ENCODE data around the gene DHX34.

The DHX34 gene

GRCh38 chr19:47315125-47315821, 33.8 kb upstream of the DHX34 start:
- peaks cover 3% of the 10 kb centered on the region for H3K36me3 ChIP-seq (ENCODE audit: control insufficient read depth, insufficient read depth, low read length)
- H3K27me3 ChIP-seq (ENCODE audit: control insufficient read depth, insufficient read depth, low read length): no peaks in the 10 kb centered on the region
- H3K9ac ChIP-seq (ENCODE audit: low read length): no peak overlapping the region
- H3K4me3 ChIP-seq (ENCODE audit: low read length): no peak overlapping the region
- no peaks in the 10 kb centered on the region for H3K4me1 ChIP-seq (ENCODE audit: control insufficient read depth, insufficient read depth, low read length)
- no peak overlapping the region for H3K27ac ChIP-seq (ENCODE audit: low read depth, low read length)

GRCh38 chr19:47316513-47316912, 32.6 kb upstream of the DHX34 start:
- no peak overlapping the region for H3K4me3 ChIP-seq (ENCODE audit: low read length)

GRCh38 chr19:47319923-47320871, 28.9 kb upstream of the DHX34 start:
- H3K4me1 ChIP-seq (ENCODE audit: control insufficient read depth, insufficient read depth, low read length): no peaks in the 10 kb centered on the region
- no peak overlapping the region for H3K9ac ChIP-seq (ENCODE audit: low read length)
- H3K4me3 ChIP-seq (ENCODE audit: low read length): no peak overlapping the region
- peaks cover 3% of the 10 kb centered on the region for H3K36me3 ChIP-seq (ENCODE audit: control insufficient read depth, insufficient read depth, low read length)
- H3K27me3 ChIP-seq (ENCODE audit: control insufficient read depth, insufficient read depth, low read length): no peaks in the 10 kb centered on the region
- H3K27ac ChIP-seq (ENCODE audit: low read depth, low read length): no peak overlapping the region

More at GRCh38 chr19:47316513-47316912, 32.6 kb upstream of the DHX34 start:
- Histone ChIP-seq H3K9ac (ENCODE audit: low read length) (no peak overlapping the region), H3K4me1 (ENCODE audit: control insufficient read depth, insufficient read depth, low read length) (no peaks in the 10 kb centered on the region), H3K36me3 (ENCODE audit: control insufficient read depth, insufficient read depth, low read length) (peaks cover 3% of the 10 kb centered on the region), H3K27ac (ENCODE audit: low read depth, low read length) (no peak overlapping the region), H3K27me3 (ENCODE audit: control insufficient read depth, insufficient read depth, low read length) (no peaks in the 10 kb centered on the region)

- Histone ChIP-seq H3K4me3 (ENCODE audit: low read length) (no peak overlapping the region), H3K27me3 (ENCODE audit: control insufficient read depth, insufficient read depth, low read length) (no peaks in the 10 kb centered on the region), H3K27ac (ENCODE audit: low read depth, low read length) (no peak overlapping the region), H3K4me1 (ENCODE audit: control insufficient read depth, insufficient read depth, low read length) (no peaks in the 10 kb centered on the region), H3K9ac (ENCODE audit: low read length) (no peak overlapping the region), H3K36me3 (ENCODE audit: control insufficient read depth, insufficient read depth, low read length) (peaks cover 3% of the 10 kb centered on the region)
Observed at GRCh38 chr19:47321630-47322029, 27.5 kb upstream of the DHX34 start.

DNA sequence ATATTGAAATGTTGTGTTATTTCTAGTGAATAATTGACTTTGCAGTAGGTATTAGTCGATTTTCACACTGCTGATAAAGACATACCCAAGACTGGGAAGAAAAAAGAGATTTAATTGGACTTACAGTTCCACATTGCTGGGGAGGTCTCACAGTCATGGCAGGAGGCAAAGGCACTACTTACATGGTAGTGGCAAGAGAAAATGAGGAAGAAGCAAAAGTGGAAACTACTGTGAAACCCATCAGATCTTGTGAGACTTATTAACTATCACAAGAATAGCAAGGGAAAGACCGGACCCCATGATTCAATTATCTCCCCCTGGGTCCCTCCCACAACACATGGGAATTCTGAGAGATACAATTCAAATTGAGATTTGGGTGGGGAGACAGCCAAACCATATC, 27.1 kb upstream of the DHX34 start:
- Histone ChIP-seq H3K4me3 (ENCODE audit: low read length) (no peak overlapping the region), H3K36me3 (ENCODE audit: control insufficient read depth, insufficient read depth, low read length) (peaks cover 3% of the 10 kb centered on the region), H3K27ac (ENCODE audit: low read depth, low read length) (no peak overlapping the region), H3K27me3 (ENCODE audit: control insufficient read depth, insufficient read depth, low read length) (no peaks in the 10 kb centered on the region), H3K4me1 (ENCODE audit: control insufficient read depth, insufficient read depth, low read length) (no peaks in the 10 kb centered on the region), H3K9ac (ENCODE audit: low read length) (no peak overlapping the region)

GRCh38 chr19:47323409-47323808, 25.7 kb upstream of the DHX34 start:
- no peak overlapping the region for H3K4me3 ChIP-seq (ENCODE audit: low read length)

DNA sequence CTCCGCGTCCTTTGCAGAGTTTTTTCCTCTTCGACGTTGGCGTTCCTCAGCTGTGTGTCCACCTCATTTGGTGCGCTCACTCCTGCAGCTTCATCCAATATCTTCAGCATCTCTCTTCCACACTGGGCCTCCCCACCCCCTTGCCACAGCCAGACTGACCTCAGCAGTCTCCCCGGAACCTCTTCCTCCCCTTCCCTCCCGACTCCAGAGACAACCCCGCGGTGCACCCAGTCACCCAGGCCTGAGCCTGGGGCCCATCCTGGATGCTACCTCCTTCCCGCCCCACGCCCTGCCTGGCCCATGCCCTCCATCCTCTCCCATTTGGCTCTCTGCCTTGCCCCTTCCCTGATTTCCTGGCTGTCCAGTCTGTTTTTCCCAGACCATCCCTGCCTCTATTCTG, 25.2 kb upstream of the DHX34 start:
- Histone ChIP-seq H3K27me3 (ENCODE audit: control insufficient read depth, insufficient read depth, low read length) (no peaks in the 10 kb centered on the region), H3K27ac (ENCODE audit: low read depth, low read length) (peak overlapping the region; percentile 46), H3K4me3 (ENCODE audit: low read length) (no peak overlapping the region)

More at GRCh38 chr19:47323409-47323808, 25.7 kb upstream of the DHX34 start:
- peaks cover 3% of the 10 kb centered on the region for H3K36me3 ChIP-seq (ENCODE audit: control insufficient read depth, insufficient read depth, low read length)
- H3K4me1 ChIP-seq (ENCODE audit: control insufficient read depth, insufficient read depth, low read length): no peaks in the 10 kb centered on the region
- H3K27me3 ChIP-seq (ENCODE audit: control insufficient read depth, insufficient read depth, low read length): no peaks in the 10 kb centered on the region
- H3K27ac ChIP-seq (ENCODE audit: low read depth, low read length): no peak overlapping the region
- no peak overlapping the region for H3K9ac ChIP-seq (ENCODE audit: low read length)

DNA sequence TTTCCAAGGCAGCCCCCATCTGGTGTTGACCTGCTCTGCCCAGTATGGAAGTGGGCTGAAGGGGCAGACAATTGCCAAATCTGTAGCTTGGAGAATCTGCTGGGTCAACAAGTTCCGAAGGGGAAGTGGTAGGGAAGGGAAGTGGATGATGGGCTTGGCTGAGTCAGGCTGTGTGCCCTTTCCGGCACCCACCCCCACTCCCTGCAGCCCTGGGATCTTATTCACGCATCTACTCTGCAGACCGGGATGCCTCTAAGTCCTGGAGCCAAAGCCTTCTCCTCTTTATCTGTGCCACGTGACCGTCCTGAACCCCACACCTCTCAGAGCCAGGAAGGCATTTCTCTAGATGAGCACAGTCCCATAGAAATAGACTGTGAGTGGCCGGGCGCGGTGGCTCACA, 24.6 kb upstream of the DHX34 start:
- no peaks in the 10 kb centered on the region for H3K4me1 ChIP-seq (ENCODE audit: control insufficient read depth, insufficient read depth, low read length)
- no peak overlapping the region for H3K4me3 ChIP-seq (ENCODE audit: low read length)
- peaks cover 3% of the 10 kb centered on the region for H3K36me3 ChIP-seq (ENCODE audit: control insufficient read depth, insufficient read depth, low read length)
- no peak overlapping the region for H3K9ac ChIP-seq (ENCODE audit: low read length)
- peak overlapping the region; percentile 46 for H3K27ac ChIP-seq (ENCODE audit: low read depth, low read length)
- no peaks in the 10 kb centered on the region for H3K27me3 ChIP-seq (ENCODE audit: control insufficient read depth, insufficient read depth, low read length)

More for the DNA sequence above, 25.2 kb upstream of the DHX34 start:
- H3K4me1 ChIP-seq (ENCODE audit: control insufficient read depth, insufficient read depth, low read length): no peaks in the 10 kb centered on the region
- H3K36me3 ChIP-seq (ENCODE audit: control insufficient read depth, insufficient read depth, low read length): peaks cover 3% of the 10 kb centered on the region
- H3K9ac ChIP-seq (ENCODE audit: low read length): no peak overlapping the region

- Histone ChIP-seq H3K4me1 (ENCODE audit: control insufficient read depth, insufficient read depth, low read length) (no peaks in the 10 kb centered on the region), H3K36me3 (ENCODE audit: control insufficient read depth, insufficient read depth, low read length) (no peaks in the 10 kb centered on the region), H3K9ac (ENCODE audit: low read length) (no peak overlapping the region), H3K27ac (ENCODE audit: low read depth, low read length) (no peak overlapping the region), H3K27me3 (ENCODE audit: control insufficient read depth, insufficient read depth, low read length) (peaks cover 3% of the 10 kb centered on the region), H3K4me3 (ENCODE audit: low read length) (no peak overlapping the region)
Observed at GRCh38 chr19:47330466-47330869, 18.6 kb upstream of the DHX34 start.

DNA sequence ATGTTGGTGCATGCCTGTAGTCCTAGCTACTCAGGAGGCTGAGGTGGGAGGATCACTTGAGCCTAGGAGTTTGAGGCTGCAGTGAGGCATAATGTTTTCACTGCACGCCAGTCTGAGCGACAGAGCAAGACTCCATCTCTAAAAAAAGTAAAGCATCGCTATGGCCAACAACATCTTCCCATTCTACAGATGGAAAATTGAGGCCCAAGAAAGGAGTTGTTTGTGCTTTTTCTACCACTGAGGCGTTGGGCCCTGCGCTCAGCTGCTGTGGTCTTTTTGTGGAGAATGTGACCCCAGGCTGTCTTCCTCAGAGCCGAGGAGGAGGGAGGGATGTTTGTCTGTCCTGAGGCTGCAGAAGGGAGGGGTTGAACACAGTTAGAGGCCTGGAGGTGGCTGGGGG, 17.6 kb upstream of the DHX34 start:
- no peak overlapping the region for H3K4me3 ChIP-seq (ENCODE audit: low read length)
- H3K4me1 ChIP-seq (ENCODE audit: control insufficient read depth, insufficient read depth, low read length): no peaks in the 10 kb centered on the region
- no peaks in the 10 kb centered on the region for H3K36me3 ChIP-seq (ENCODE audit: control insufficient read depth, insufficient read depth, low read length)
- H3K9ac ChIP-seq (ENCODE audit: low read length): no peak overlapping the region
- peaks cover 3% of the 10 kb centered on the region for H3K27me3 ChIP-seq (ENCODE audit: control insufficient read depth, insufficient read depth, low read length)
- H3K27ac ChIP-seq (ENCODE audit: low read depth, low read length): no peak overlapping the region

GRCh38 chr19:47331931-47332547, 17.1 kb upstream of the DHX34 start, which contains the start of gene C5AR2:
C5AR2 (plus strand) TSS chr19:47332175; CDS start chr19:47340800, 8,625 bp downstream.
- Histone ChIP-seq H3K27ac (ENCODE audit: low read depth, low read length) (peak within 1 kb of the TSS; percentile 37), H3K4me1 (ENCODE audit: control insufficient read depth, insufficient read depth, low read length) (no peaks in the 10 kb centered on the region), H3K9ac (ENCODE audit: low read length) (no peak within 1 kb of the TSS), H3K36me3 (ENCODE audit: control insufficient read depth, insufficient read depth, low read length) (no peaks in the 10 kb centered on the region), H3K27me3 (ENCODE audit: control insufficient read depth, insufficient read depth, low read length) (peaks cover 3% of the 10 kb centered on the region), H3K4me3 (ENCODE audit: low read length) (no peak within 1 kb of the TSS)
